B cell (primary cell): Measurements from ENCODE around the gene RNF157. TPM values are rescaled to one million over a fixed set of nuclear protein-coding genes. Genes with fewer than 3 reads are reported as not detected.

Experiments
- ATAC-seq: fragments of 200-7000 bp; cut with Tn5 transposase; one replicate; pipeline ENCODE4 v1.10.0; 2021; ENCODE audit warnings: low read depth, mild to moderate bottlenecking, moderate number of reproducible peaks, moderate library complexity
- CTCF ChIA-PET: fragments of 350-600 bp; sonication (Branson Sonifier 250); formaldehyde crosslinking; loops from one replicate; lab custom pipeline; 2021; ENCODE audit warnings: antibody characterized with exemption, inconsistent platforms; lab: Charles Lee
- POLR2A ChIA-PET: fragments of 350-600 bp; sonication (Branson Sonifier 250); formaldehyde crosslinking; loops from one replicate; lab custom pipeline; 2021; ENCODE audit warnings: antibody characterized with exemption; lab: Charles Lee
- DNase-seq: peaks from one replicate; pipeline ENCODE4 v3.0.0; 2013
- H2AFZ ChIP-seq: 2 replicates; pipeline ENCODE4 v1.6.1; 2012; ENCODE audit warnings: mild to moderate bottlenecking, low read depth, low read length; ENCODE audit not compliant: insufficient read depth, poor library complexity, severe bottlenecking
- H3K27ac ChIP-seq, 2 donors: 1 replicate in 1 of 2; 2 replicates in 1 of 2; pipeline ENCODE4 v1.5.1; 2012 to 2013; ENCODE audit warnings: low read length in 2 of 2, mild to moderate bottlenecking in 2 of 2, moderate library complexity in 1 of 2
- H3K27me3 ChIP-seq, 4 experiments: fragments of 200-600 bp in 1 of 4; sonication (generic) in 1 of 4; replicated peaks in 1 of 4; 1 replicate in 2 of 4; 2 replicates in 2 of 4; pipeline versions ENCODE4 v1.6.1 to v1.7.0; 2013 to 2016; ENCODE audit warnings: low read length in 3 of 4, mild to moderate bottlenecking in 2 of 4, mixed read lengths in 1 of 4, moderate library complexity in 1 of 4; ENCODE audit not compliant: insufficient read depth in 4 of 4, control insufficient read depth in 3 of 4; ENCODE audit errors: control extremely low read depth in 1 of 4
- H3K36me3 ChIP-seq, 2 experiments: replicated peaks in 1 of 2; 1 replicate in 1 of 2; 2 replicates in 1 of 2; pipeline versions ENCODE4 v1.6.1 to v1.7.1; 2013; ENCODE audit warnings: low read length in 1 of 2; ENCODE audit not compliant: insufficient read depth in 2 of 2, control insufficient read depth in 1 of 2; ENCODE audit errors: control extremely low read depth in 1 of 2, extremely low read depth in 1 of 2
- H3K4me1 ChIP-seq, 2 donors: fragments of 200-600 bp in 1 of 2; sonication (generic) in 1 of 2; 1 replicate in 1 of 2; 2 replicates in 1 of 2; pipeline versions ENCODE4 v1.5.1 to v1.6.1; 2013 to 2017; ENCODE audit warnings: low read length in 2 of 2; ENCODE audit not compliant: control insufficient read depth in 2 of 2, insufficient read depth in 2 of 2
- H3K4me2 ChIP-seq: replicated peaks from 2 replicates; pipeline ENCODE3; 2012; ENCODE audit warnings: mild to moderate bottlenecking, low read depth, low read length; ENCODE audit not compliant: poor library complexity, severe bottlenecking
- H3K4me3 ChIP-seq, 5 experiments: fragments of 200-600 bp in 1 of 5; sonication (generic) in 1 of 5; 1 replicate in 3 of 5; 2 replicates in 2 of 5; pipeline versions ENCODE4 v1.5.1 to v1.7.0; 2011 to 2016; ENCODE audit warnings: low read length in 4 of 5, mild to moderate bottlenecking in 4 of 5, low read depth in 2 of 5, control low read depth in 1 of 5, moderate library complexity in 1 of 5; ENCODE audit not compliant: insufficient read depth in 1 of 5; ENCODE audit errors: control extremely low read depth in 1 of 5, extremely low read depth in 1 of 5
- H3K79me2 ChIP-seq: fragments of 200-600 bp; sonication (generic); one replicate; pipeline ENCODE4 v1.6.0; 2016; ENCODE audit warnings: low read length; ENCODE audit not compliant: control insufficient read depth, insufficient read depth
- H3K9ac ChIP-seq: fragments of 200-600 bp; sonication (generic); 2 replicates; pipeline ENCODE4 v1.6.1; 2017; ENCODE audit warnings: mild to moderate bottlenecking, low read length, moderate library complexity
- H3K9me3 ChIP-seq, 3 donors: one replicate each; pipeline versions ENCODE4 v1.6.1 to v1.7.1; 2013; ENCODE audit warnings: low read length in 2 of 3; ENCODE audit not compliant: control insufficient read depth in 2 of 3, insufficient read depth in 1 of 3; ENCODE audit errors: control extremely low read depth in 1 of 3
- H4K20me1 ChIP-seq: 2 replicates; pipeline ENCODE4 v1.6.0; 2012; ENCODE audit warnings: mild to moderate bottlenecking, low read length; ENCODE audit not compliant: insufficient read depth, control insufficient read depth, poor library complexity, severe bottlenecking
- H3K27ac Mint-ChIP-seq: one replicate; pipeline ENCODE4 v1.8.0; 2021; ENCODE audit warnings: mixed read lengths
- H3K27me3 Mint-ChIP-seq: one replicate; pipeline ENCODE4 v1.8.0; 2021; ENCODE audit warnings: mixed read lengths
- H3K4me1 Mint-ChIP-seq: one replicate; pipeline ENCODE4 v1.8.0; 2021; ENCODE audit warnings: mixed read lengths
- H3K4me3 Mint-ChIP-seq: one replicate; pipeline ENCODE4 v1.8.0; 2021; ENCODE audit warnings: mixed read lengths
- H3K9me3 Mint-ChIP-seq: one replicate; pipeline ENCODE4 v1.8.0; 2022; ENCODE audit warnings: mixed read lengths; ENCODE audit not compliant: insufficient read depth
- CTCF ChIP-seq: fragments of 200-600 bp; IDR thresholded peaks from one replicate; pipeline ENCODE4 v1.8.0; 2022; ENCODE audit warnings: antibody characterized with exemption, mild to moderate bottlenecking
- EZH2 ChIP-seq: IDR thresholded peaks from 2 replicates; pipeline ENCODE4 v1.6.1; 2012; ENCODE audit warnings: borderline replicate concordance, low read depth, mild to moderate bottlenecking, moderate library complexity, low read length; ENCODE audit not compliant: insufficient read depth, poor library complexity, severe bottlenecking
- WGBS: methylation state at CpG from one replicate; pipeline ENCODE4 v1.1.5; 2013; ENCODE audit warnings: missing lambda C conversion rate; ENCODE audit not compliant: insufficient coverage; 5-methylcytosine and 5-hydroxymethylcytosine counted together
- intact Hi-C: fragments of 100-400 bp; cut with micrococcal nuclease; formaldehyde crosslinking; loops from one replicate; pipeline ENCODE4 v1.10.0; 2022
- polyA plus RNA-seq: library from polyadenylated mRNA; depleted of rRNA; stranded (reverse); fragments of >200 nt; gene quantifications from 2 replicates; pipeline ENCODE4 v1.2.3, GENCODE V29; 2012
- total RNA-seq, 2 donors: library from RNA; stranded (reverse); fragments of 120-200 nt in 1 of 2; gene quantifications; 1 replicate in 1 of 2; 2 replicates in 1 of 2; pipeline versions ENCODE4 v1.2.3 to v1.2.4, GENCODE V29; 2013 to 2022

Gene RNF157
- total and polyA plus RNA-seq, 2 donors (not counting 1 experiment from before 2014, with no cell fraction given) = 0.54 to 1.2 TPM

- no peak for TF ChIP-seq EZH2
- no peak for TF ChIP-seq CTCF
- intact Hi-C loops = loop anchor here (2.0 kb wide), 1 partner anchor 31 kb away; no protein-coding TSS in a partner anchor
- Histone ChIP-seq H3K9me3 (peaks cover 0 to 5% (median 1%) of the 10 kb centered on the region in 3 donors), H3K4me1 (peaks cover 24 to 28% of the 10 kb centered on the region in 2 donors), H3K79me2 (no peaks in the 10 kb centered on the region), H3K36me3 (no peaks in the 10 kb centered on the region), H3K27ac (no peak overlapping the region), H3K27me3 (peaks cover 0 to 46% (median 26%) of the 10 kb centered on the region in 4 experiments), H4K20me1 (no peaks in the 10 kb centered on the region), H3K9ac (no peak overlapping the region), H2AFZ (no peak overlapping the region), H3K4me3 (no peak overlapping the region), H3K4me2 (peak overlapping the region; percentile 96)
- DNase-seq (no peak), ATAC-seq (no peak)
- ChIA-PET CTCF (no interaction called here), POLR2A (no interaction called here)
- Mint-ChIP-seq H3K9me3 (no peaks in the 10 kb centered on the region), H3K27ac (no peak overlapping the region), H3K27me3 (peaks cover 38% of the 10 kb centered on the region), H3K4me1 (peaks cover 20% of the 10 kb centered on the region), H3K4me3 (peak overlapping the region; percentile 88)
- 99% methylated on average over 11 of the region's 15 CpGs for WGBS
Measured at GRCh38 chr17:76241691-76242255, 1.5 kb upstream of the RNF157 start.

- peaks cover 14% of the 10 kb centered on the region for H3K4me1 Mint-ChIP-seq
- peaks cover 0 to 5% (median 1%) of the 10 kb centered on the region in 3 donors for H3K9me3 ChIP-seq
- H3K4me1 ChIP-seq = peaks cover 18 to 22% of the 10 kb centered on the region in 2 donors
- peak overlapping the region; percentile 77 for H2AFZ ChIP-seq
- peak overlapping the region; percentile 96 for H3K4me2 ChIP-seq
- DNase-seq (no peak), ATAC-seq (no peak)
- intact Hi-C loops = loop anchor here (2.0 kb wide), 1 partner anchor 32 kb away; no protein-coding TSS in a partner anchor
- peak overlapping the region; percentile 88 for H3K4me3 Mint-ChIP-seq
- WGBS = 5% methylated on average over 7 of the region's 12 CpGs
- peaks cover 38% of the 10 kb centered on the region for H3K27me3 Mint-ChIP-seq
- H3K9me3 Mint-ChIP-seq = no peaks in the 10 kb centered on the region
- no peaks in the 10 kb centered on the region for H3K36me3 ChIP-seq
- POLR2A ChIA-PET = no interaction called here
- TF ChIP-seq CTCF (no peak), EZH2 (no peak)
- H3K9ac ChIP-seq = peak overlapping the region; percentile 67
- H4K20me1 ChIP-seq = no peaks in the 10 kb centered on the region
- H3K79me2 ChIP-seq = no peaks in the 10 kb centered on the region
- CTCF ChIA-PET = no interaction called here
- H3K27me3 ChIP-seq = peaks cover 0 to 46% (median 26%) of the 10 kb centered on the region in 4 experiments
- no peak overlapping the region for H3K27ac ChIP-seq
- peak overlapping the region; percentile 46 to 66 (median 61) for H3K4me3 ChIP-seq
- H3K27ac Mint-ChIP-seq = no peak overlapping the region
Measured at GRCh38 chr17:76241204-76241538, 878 bp upstream of the RNF157 start.
